A549 (cell line): ENCODE data around the gene NRIP1.

Experiments used
- CEBPB ChIP-seq, 2 experiments: fragments of >200 bp in 1 of 2; sonication (Bioruptor Twin) in 1 of 2; formaldehyde crosslinking in 1 of 2; IDR thresholded peaks; 2 replicates each; pipeline ENCODE4 v1.6.1; 2012 to 2016
- CHD2 ChIP-seq: fragments of 150-350 bp; IDR thresholded peaks from 2 replicates; pipeline ENCODE4 v1.6.1; 2014; ENCODE audit warnings: low read length; ENCODE audit not compliant: partially characterized antibody
- CHD4 ChIP-seq: fragments of 200-600 bp; sonication (generic); IDR thresholded peaks from 2 replicates; pipeline ENCODE4 v1.6.1; 2016; ENCODE audit warnings: antibody characterized with exemption, mild to moderate bottlenecking, borderline replicate concordance
- ESRRA ChIP-seq: fragments of 150-350 bp; IDR thresholded peaks from 2 replicates; pipeline ENCODE4 v1.6.1; 2014; ENCODE audit warnings: mild to moderate bottlenecking, low read length, borderline replicate concordance
- FOSB ChIP-seq: fragments of 250-450 bp; sonication (Bioruptor Pico); IDR thresholded peaks from 2 replicates; pipeline ENCODE4 v1.5.0; 2020; ENCODE audit warnings: mild to moderate bottlenecking, moderate library complexity
- HES2 ChIP-seq: fragments of >200 bp; sonication (Bioruptor Twin); formaldehyde crosslinking; IDR thresholded peaks from 2 replicates; pipeline ENCODE4 v1.6.1; 2016
- KDM1A ChIP-seq: fragments of 200-600 bp; sonication (generic); IDR thresholded peaks from 2 replicates; pipeline ENCODE4 v1.6.1; 2016; ENCODE audit warnings: low read depth, mild to moderate bottlenecking
- MAX ChIP-seq: IDR thresholded peaks from 2 replicates; pipeline ENCODE4 v1.6.1; 2012
- PBX3 ChIP-seq: IDR thresholded peaks from 2 replicates; pipeline ENCODE4 v1.6.1; 2012
- POLR2A ChIP-seq: IDR thresholded peaks from 2 replicates; pipeline ENCODE4 v1.6.1; 2012; ENCODE audit warnings: mild to moderate bottlenecking, low read length
- POLR2AphosphoS2 ChIP-seq: conservative IDR thresholded peaks from 2 replicates; pipeline ENCODE4 v1.6.1; 2012; ENCODE audit warnings: low read length, improper control_type of control experiment, inconsistent platforms
- SREBF2 ChIP-seq: fragments of 450-650 bp; IDR thresholded peaks from 2 replicates; pipeline ENCODE4 v1.6.1; 2014; ENCODE audit warnings: mild to moderate bottlenecking, moderate library complexity
- TF ChIP-seq, protein P1 (sequence below): fragments of >200 bp; sonication (Bioruptor Twin); formaldehyde crosslinking; IDR thresholded peaks from 3 replicates; pipeline ENCODE4 v1.5.1; 2016

GRCh38 chr21:15093216-15093615, 28.4 kb upstream of the NRIP1 start:
- TF ChIP-seq POLR2A (no peak), KDM1A (no peak), FOSB (no peak), CHD4 (no peak), ESRRA (no peak), SREBF2 (no peak), CEBPB (IDR thresholded peaks at IDR 0.05) (no peak), HES2 (no peak), CHD2 (no peak), PBX3 (no peak), POLR2AphosphoS2 (no peak), MAX (no peak)
- TF ChIP-seq, protein P1, sequence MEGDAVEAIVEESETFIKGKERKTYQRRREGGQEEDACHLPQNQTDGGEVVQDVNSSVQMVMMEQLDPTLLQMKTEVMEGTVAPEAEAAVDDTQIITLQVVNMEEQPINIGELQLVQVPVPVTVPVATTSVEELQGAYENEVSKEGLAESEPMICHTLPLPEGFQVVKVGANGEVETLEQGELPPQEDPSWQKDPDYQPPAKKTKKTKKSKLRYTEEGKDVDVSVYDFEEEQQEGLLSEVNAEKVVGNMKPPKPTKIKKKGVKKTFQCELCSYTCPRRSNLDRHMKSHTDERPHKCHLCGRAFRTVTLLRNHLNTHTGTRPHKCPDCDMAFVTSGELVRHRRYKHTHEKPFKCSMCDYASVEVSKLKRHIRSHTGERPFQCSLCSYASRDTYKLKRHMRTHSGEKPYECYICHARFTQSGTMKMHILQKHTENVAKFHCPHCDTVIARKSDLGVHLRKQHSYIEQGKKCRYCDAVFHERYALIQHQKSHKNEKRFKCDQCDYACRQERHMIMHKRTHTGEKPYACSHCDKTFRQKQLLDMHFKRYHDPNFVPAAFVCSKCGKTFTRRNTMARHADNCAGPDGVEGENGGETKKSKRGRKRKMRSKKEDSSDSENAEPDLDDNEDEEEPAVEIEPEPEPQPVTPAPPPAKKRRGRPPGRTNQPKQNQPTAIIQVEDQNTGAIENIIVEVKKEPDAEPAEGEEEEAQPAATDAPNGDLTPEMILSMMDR, result no peak
